Neural progenitor cell (in vitro differentiated cells): Measurements from ENCODE around the gene ZGPAT.

Experiments used
- CTCF ChIP-seq: fragments of 200-600 bp; sonication (generic); IDR thresholded peaks from 2 replicates; pipeline ENCODE4 v1.5.1; 2017; ENCODE audit warnings: antibody characterized with exemption, mild to moderate bottlenecking
- EZH2 ChIP-seq: fragments of 200-600 bp; sonication (generic); IDR thresholded peaks from 2 replicates; pipeline ENCODE4 v1.6.1; 2017; ENCODE audit warnings: antibody characterized with exemption, mild to moderate bottlenecking, moderate library complexity
- EZH2phosphoT487 ChIP-seq: fragments of 200-600 bp; sonication (generic); IDR thresholded peaks from 2 replicates; pipeline ENCODE4 v1.6.1; 2017; ENCODE audit warnings: antibody characterized with exemption

- TF ChIP-seq CTCF (no peak), EZH2 (no peak), EZH2phosphoT487 (no peak)
These were observed 45.7 kb upstream of the ZGPAT start for GRCh38 chr20:63661959-63662812.
